ENCODE data around the gene SMNDC1.
"Not testable (repeated sequence)": the region's sequence is repeated elsewhere in the genome, so short reads cannot be mapped to it uniquely, and the experiment has no call there.

The SMNDC1 gene

GRCh38 chr10:110278562-110279406, 25.9 kb downstream of the SMNDC1 start:
- no peak for DNase-seq

- DNase-seq: no peak
Measured at GRCh38 chr10:110277591-110277990, 27.1 kb downstream of the SMNDC1 start.

- DNase-seq: no peak
Measured at GRCh38 chr10:110276603-110277002, 28.1 kb downstream of the SMNDC1 start.

DNA sequence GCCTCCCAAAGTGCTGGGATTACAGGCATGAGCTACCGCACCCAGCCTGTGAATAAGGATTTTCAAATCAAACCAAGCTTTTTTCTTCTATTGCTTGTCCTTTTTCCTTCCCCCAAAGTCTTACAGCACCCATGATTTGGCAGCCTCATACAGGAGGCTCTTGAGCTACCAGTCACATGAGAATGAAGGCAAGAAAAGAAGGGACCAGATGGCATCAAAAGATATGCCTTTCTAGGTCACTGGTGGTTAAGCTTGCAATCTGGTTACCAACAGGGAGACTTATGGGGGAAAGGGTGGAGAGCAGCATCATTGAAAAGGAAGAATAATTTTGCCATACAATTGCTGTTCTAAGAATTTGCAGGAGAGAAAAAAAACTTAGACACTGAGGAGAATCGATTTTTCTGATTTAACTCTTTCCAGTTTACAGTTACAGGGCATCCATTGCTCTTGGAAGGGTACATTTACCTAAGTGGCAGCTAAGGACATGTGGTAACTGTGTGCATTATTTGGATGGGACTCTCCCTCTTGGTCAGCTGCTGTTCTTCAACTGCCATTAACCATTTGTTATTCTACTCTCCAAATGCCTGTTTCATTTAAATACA, 29.5 kb downstream of the SMNDC1 start:
- DNase-seq: no peak

DNA sequence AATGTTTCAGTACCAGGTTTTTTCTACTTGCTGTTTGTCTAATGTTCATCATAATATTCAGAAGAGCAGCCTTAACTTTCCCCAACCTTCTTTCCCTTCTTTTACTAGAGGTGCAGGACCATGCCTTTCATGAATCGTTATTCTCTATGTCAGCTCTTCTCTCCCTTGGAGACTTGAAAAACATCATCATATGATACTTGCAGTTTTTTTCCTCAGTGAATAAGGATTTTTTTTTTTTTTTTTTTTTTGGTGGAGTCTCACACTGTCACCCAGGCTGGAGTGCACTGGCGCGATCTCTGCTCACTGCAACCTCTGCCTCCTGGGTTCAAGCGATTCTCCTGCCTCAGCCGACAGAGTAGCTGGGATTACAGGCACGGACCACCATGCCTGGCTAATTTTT, 30.1 kb downstream of the SMNDC1 start:
- no peak for DNase-seq

GRCh38 chr10:110274072-110274627, 30.6 kb downstream of the SMNDC1 start:
- peak; percentile 51 to 68 for DNase-seq

- peak; percentile 92 to 93 for DNase-seq
Measured at GRCh38 chr10:110273474-110273873, 31.2 kb downstream of the SMNDC1 start.

DNA sequence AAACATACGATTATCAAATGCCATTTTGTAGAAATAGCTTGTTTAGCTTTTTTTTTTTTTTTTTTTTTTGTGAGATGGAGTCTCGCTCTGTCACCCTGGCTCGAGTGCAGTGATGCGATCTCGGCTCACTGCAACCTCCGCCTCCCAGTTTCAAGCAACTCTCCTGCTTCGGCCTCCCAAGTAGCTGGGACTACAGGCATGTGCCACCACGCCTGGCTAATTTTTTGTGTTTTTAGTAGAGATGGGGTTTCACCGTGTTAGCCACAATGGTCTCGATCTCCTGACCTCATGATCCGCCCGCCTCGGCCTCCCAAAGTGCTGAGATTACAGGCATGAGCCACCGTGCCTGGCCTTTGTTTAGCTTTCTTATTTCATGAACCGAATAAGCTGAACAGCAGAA, 31.7 kb downstream of the SMNDC1 start:
- DNase-seq: not testable (repeated sequence)

- peak; percentile 13 to 21 for DNase-seq
Measured at GRCh38 chr10:110269374-110270318, 35.1 kb downstream of the SMNDC1 start.

DNA sequence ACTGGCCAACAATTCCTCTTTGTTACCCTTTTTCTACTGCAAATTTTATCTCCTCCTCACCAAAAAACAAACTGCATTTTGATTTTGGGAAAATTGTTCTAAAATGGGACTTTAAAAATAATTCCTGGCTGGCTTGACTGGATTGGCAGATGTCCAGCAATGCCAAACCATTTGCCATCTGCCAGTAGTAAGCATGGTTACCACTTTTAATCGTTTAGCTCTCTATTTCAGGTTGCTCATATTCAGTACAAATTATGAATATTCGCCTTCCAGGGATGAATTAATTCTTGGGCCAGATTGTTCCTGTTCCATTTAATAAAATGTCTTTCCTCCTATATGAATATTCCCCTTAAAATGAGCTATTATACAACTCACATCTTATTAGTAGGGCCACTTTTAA, 35.7 kb downstream of the SMNDC1 start:
- DNase-seq: no peak

GRCh38 chr10:110268442-110268841, 36.3 kb downstream of the SMNDC1 start:
- no peak for DNase-seq

- no peak for DNase-seq
Measured at GRCh38 chr10:110267276-110267675, 37.4 kb downstream of the SMNDC1 start.

DNA sequence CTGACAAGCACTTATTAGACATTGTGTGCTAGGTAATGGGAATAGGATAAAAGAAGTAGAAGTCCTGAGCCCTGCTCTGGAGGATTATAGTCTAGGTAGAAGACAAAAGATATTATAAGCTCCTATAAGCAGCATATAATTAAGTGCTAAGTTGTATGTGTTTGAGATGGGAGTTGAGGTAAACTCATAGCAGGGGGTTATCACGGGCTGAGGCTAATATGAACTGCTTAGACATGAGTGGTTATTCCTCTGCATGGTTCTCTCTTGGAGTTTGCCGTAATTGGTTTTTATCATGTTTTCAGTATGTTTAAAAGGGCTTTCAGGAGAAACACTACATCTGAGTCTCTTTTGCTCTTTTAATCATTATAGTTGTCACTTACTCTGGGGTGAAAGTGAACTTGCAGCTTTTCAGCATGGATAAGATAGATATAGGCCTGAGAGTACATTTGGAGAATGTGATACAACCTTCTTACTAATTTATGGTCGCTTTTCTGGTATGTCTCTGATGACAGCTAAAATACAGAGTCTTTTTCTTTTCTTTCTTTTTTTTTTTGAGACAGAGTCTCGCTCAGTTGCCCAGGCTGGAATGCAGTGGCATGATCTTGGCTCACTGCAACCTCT, 39.0 kb downstream of the SMNDC1 start:
- no peak for DNase-seq

GRCh38 chr10:110263164-110263563, 41.6 kb downstream of the SMNDC1 start:
- DNase-seq: no peak

- DNase-seq: no peak
Measured at GRCh38 chr10:110260746-110261477, 43.8 kb downstream of the SMNDC1 start.

DNA sequence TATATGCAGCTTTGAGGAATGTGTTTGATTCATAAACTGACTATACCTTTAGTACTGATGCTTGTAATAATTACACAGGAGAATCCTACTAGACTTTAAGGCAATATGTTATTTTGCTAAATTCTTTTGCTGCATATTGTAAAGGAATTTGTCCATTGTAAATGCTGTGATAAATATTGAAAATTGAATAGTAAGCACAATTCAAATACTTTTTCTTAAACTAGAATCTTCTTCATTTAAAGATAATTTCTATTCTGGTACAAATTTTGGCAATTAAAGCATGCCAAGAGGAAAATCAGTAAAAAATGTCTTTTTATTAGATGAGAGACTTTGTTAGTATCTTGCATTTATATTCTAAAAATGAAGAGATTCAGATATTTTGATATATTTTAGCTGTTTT, 45.4 kb downstream of the SMNDC1 start:
- DNase-seq: no peak

- no peak for DNase-seq
Measured at GRCh38 chr10:110258542-110258941, 46.2 kb downstream of the SMNDC1 start.

DNA sequence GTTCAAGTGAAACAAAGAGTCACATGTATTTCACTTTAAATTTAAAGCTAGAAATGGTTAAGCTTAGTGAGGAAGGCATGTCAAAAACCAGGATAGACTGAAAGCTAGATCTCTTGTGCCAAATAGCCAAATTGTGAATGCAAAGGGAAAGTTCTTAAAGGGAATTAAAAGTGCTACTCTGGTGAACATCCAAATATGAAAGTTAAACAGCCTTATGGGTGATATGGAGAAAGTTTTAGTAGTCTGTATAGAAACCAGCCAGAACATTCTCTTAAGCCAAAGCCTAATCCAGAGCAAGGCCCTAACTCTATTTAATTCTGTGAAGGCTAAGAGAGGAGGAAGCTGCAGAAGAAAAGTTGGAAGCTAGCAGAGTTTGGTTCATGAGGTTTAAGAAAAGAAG, 50.3 kb downstream of the SMNDC1 start:
- DNase-seq: no peak

DNA sequence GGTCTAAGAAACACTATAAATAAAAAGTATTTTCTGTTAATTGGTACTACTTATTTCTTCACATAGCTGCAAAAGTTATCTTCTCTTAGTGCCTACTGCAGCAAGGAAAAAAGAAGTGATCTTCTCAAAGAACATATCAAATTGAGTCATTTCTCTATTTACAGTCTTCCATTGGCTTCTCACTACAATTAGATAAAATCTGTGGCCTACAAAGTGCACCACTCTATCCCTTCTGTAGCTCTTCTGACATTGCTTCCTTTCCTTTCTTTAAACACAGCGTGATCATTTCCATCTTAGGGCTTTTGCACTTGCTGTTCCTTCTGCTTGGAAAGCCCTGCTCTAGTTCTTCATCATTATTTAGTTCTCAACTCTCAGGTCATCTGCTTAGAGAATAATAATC, 52.6 kb downstream of the SMNDC1 start:
- DNase-seq: no peak

DNA sequence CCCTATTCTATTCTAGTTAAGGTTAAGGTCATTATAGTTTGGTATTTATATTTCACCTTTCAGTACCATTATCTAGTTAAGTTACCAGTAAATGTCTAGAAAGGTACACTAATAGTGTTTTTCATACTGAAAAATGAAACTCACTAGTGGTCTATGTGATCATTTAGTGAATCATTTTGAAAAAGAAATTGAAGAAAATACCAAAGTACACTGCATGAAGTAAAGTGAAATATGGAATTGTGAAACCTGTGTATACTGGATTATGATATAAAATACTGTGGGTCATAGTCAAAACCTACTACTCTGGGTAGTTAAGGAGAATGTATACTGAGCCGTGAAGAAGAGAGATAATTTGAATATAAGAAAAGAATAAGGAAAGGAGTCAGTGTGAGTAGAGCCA, 53.3 kb downstream of the SMNDC1 start:
- DNase-seq: not testable (repeated sequence)

DNA sequence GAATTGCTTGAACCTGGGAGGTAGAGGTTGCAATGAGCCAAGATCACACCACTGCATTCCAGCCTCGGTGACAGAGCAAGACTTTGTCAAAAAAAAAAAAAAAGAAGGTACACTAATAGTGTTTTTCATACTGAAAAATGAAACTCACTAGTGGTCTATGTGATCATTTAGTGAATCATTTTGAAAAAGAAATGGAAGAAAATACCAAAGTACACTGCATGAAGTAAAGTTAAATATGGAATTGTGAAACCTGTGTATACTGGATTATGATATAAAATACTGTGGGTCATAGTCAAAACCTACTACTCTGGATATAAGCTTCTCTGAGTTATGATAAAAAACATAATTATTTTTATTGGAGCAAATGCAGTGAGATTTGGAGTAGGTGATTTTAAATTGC, 55.2 kb downstream of the SMNDC1 start:
- DNase-seq: not testable (repeated sequence)

- not testable (repeated sequence) for DNase-seq
Measured at GRCh38 chr10:110247833-110248232, 56.9 kb downstream of the SMNDC1 start.

Data from Kasumi-1 (cell line).